DND-41 (cell line): ENCODE results near the gene HECTD4.

ENCODE experiments used
- CTCF ChIP-seq: IDR thresholded peaks from 2 replicates; pipeline ENCODE4 v1.5.1; 2012; ENCODE audit warnings: borderline replicate concordance, low read length, moderate library complexity, mild to moderate bottlenecking; ENCODE audit not compliant: poor library complexity, severe bottlenecking; ENCODE audit errors: extremely low read depth
- EZH2 ChIP-seq: IDR thresholded peaks from 3 replicates; pipeline ENCODE4 v1.6.1; 2012; ENCODE audit warnings: borderline replicate concordance, low read depth, mild to moderate bottlenecking, moderate library complexity, low read length, inconsistent platforms; ENCODE audit not compliant: severe bottlenecking

GRCh38 chr12:112308161-112308560 lies 74.1 kb downstream of the HECTD4 start:
- no peak for TF ChIP-seq EZH2
- no peak for TF ChIP-seq CTCF
